A549 treated with GW870086 at 1 μM for 4 hours (cell line): ENCODE measurements around the gene MPDZ. TPM values are rescaled to one million over a fixed set of nuclear protein-coding genes. Genes with fewer than 3 reads are reported as not detected.

Experiments used
- total RNA-seq: library from RNA; stranded (reverse); fragments of 200-300 nt; extraction: Qiagen RNA extraction; gene quantifications from 5 replicates; pipeline ENCODE4 v1.2.3, GENCODE V29; 2022; ENCODE audit warnings: low read depth

MPDZ gene, protein sequence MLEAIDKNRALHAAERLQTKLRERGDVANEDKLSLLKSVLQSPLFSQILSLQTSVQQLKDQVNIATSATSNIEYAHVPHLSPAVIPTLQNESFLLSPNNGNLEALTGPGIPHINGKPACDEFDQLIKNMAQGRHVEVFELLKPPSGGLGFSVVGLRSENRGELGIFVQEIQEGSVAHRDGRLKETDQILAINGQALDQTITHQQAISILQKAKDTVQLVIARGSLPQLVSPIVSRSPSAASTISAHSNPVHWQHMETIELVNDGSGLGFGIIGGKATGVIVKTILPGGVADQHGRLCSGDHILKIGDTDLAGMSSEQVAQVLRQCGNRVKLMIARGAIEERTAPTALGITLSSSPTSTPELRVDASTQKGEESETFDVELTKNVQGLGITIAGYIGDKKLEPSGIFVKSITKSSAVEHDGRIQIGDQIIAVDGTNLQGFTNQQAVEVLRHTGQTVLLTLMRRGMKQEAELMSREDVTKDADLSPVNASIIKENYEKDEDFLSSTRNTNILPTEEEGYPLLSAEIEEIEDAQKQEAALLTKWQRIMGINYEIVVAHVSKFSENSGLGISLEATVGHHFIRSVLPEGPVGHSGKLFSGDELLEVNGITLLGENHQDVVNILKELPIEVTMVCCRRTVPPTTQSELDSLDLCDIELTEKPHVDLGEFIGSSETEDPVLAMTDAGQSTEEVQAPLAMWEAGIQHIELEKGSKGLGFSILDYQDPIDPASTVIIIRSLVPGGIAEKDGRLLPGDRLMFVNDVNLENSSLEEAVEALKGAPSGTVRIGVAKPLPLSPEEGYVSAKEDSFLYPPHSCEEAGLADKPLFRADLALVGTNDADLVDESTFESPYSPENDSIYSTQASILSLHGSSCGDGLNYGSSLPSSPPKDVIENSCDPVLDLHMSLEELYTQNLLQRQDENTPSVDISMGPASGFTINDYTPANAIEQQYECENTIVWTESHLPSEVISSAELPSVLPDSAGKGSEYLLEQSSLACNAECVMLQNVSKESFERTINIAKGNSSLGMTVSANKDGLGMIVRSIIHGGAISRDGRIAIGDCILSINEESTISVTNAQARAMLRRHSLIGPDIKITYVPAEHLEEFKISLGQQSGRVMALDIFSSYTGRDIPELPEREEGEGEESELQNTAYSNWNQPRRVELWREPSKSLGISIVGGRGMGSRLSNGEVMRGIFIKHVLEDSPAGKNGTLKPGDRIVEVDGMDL (N-terminal part only)
- total RNA-seq = 8.9 to 13.0 TPM (median 11.7 TPM) in 5 replicates

DNA sequence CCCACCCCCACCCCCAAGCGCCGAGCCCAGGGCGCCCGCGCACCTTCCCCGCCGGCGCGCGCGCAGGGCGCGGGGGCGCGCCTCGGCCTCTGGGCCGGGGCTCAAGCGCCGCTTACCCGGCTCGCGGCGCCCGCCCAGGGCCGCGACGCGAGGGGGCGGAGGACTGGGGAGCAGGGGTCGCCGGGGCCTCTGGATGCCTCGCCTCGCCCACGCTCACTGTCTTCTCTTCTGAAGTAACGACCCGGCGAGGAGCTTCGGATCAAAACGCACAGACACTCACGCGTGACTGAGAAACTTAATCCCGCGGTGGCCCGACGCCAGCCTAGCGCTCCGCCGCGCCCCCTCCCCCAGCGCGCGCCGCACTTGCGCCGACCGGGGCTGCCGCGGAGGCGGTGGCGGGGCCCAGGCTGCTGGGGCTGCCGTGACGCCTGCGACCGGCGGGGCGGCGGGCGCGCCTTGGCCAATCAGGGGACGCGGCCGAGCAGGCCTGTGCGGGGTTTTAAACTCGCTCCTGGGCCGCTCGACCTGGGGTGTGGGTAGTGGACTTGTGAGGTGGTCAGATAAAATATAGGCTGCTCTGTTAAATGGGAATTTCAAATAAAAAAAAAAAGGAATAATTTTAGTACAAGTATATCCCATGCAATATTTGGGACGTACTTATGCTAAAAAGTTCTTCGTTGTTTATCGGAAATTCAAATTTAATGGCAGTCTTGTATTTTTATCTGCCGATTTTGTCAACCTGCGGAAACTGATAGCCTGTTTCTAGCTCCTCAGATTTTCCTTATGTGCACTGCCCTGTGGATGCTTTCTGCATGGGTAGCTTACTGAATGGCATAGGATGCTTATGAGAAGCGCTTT is at the start of gene MPDZ:
Gene MPDZ, minus strand, starts transcription at position 409 of the 858 bp plus-strand sequence. CDS start 29,377 bp downstream, outside the sequence.

